ENCODE results near the gene TRABD2A. TPM values are rescaled to one million over a fixed set of nuclear protein-coding genes. Genes with fewer than 3 reads are reported as not detected.

Gene TRABD2A
- total and polyA plus RNA-seq, 4 donors: 0.65 to 2.9 (median 1.2) TPM

DNA sequence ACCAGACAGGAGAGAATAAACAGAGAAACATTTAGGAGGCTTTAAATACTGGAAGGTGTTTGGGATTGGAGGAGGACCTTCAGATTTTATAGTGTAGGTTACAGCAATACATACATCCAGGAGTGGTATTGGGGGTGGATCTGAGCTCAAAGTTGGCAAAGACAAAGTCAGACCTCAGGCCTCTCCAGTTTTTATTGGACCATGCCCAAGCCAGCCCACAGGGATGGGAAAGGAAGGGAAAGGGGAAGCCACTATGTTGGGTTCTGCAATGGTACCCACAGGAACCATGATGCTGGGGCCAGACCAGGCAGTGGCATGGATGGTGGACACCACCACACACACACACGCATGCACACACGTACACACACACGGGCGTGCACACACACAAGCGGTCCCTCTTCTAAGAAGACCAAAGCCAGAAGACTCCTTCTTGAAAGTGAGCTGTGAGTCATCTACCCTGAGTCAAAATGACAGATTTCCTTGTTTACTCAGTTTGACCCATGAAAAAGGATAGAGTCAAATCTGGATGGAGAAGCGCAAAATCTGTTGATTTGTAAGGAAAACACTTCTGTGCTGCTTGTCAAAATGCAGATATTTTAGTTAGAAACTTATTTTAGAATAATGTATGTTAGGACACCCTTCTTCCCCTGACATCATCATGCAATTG lies 87.9 kb downstream of the TRABD2A start:
- DNase-seq (ENCODE audit: low read depth in 4 of 6, low spot score in 6 of 6): no peak
- Histone ChIP-seq H3K27ac (ENCODE audit: low read depth, low read length) (no peak overlapping the region), H3K4me1 (ENCODE audit: control insufficient read depth, insufficient read depth, low read length) (no peaks in the 10 kb centered on the region), H3K4me3 (ENCODE audit: low read depth, low read length) (no peak overlapping the region), H3K36me3 (ENCODE audit: control insufficient read depth, insufficient read depth, low read length) (no peaks in the 10 kb centered on the region), H3K27me3 (ENCODE audit: control insufficient read depth, insufficient read depth, low read length) (no peaks in the 10 kb centered on the region), H3K9me3 (ENCODE audit: control insufficient read depth, insufficient read depth, low read length) (no peaks in the 10 kb centered on the region)
- WGBS (ENCODE audit: insufficient coverage): 100% methylated on average over 1 of the region's 6 CpGs

DNA sequence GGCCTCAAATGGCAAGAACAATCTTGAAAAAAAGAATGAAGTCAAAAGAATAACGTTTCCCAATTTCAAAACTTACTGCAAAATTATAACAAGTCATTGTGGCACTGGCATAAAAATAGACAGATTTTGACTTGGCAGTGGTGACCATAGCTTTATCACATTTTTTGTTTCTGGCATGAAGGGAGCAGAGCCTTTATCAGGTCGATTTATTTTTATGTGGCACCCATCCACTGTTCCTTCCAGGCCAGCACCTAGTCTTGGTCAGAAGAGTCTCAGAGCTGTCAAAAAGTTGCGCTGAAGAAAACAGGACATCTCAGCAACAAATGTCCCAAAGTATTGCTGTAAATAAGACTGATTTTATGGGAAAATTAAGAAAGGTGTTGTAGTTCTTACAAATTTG lies 92.4 kb downstream of the TRABD2A start:
- WGBS (ENCODE audit: insufficient coverage): no CpG with 5 or more reads among the region's 3 CpGs
- H3K27ac ChIP-seq (ENCODE audit: low read depth, low read length): no peak overlapping the region

DNA sequence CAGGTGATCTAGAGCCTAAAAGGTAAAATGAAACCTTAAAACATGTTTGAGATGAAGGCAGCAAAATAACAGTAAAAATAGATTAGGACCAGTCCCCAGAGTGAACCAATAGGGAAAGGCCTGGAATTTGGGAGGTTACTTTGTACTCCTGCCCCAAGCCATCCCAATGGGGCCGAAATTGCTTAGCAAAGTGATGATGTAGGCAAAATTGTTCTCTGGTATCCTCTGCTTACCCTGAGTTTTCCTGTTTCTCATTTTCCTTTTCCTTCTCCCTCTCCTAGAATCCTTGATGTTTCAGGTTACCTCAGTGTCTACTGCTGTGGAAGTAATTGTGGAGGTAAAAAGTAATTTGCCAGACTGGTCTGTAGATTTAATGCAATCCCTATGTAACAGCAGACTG lies 92.9 kb downstream of the TRABD2A start:
- Histone ChIP-seq H3K4me1 (ENCODE audit: control insufficient read depth, insufficient read depth, low read length) (no peaks in the 10 kb centered on the region), H3K36me3 (ENCODE audit: control insufficient read depth, insufficient read depth, low read length) (no peaks in the 10 kb centered on the region), H3K9me3 (ENCODE audit: control insufficient read depth, insufficient read depth, low read length) (no peaks in the 10 kb centered on the region), H3K27ac (ENCODE audit: low read depth, low read length) (no peak overlapping the region), H3K27me3 (ENCODE audit: control insufficient read depth, insufficient read depth, low read length) (no peaks in the 10 kb centered on the region), H3K4me3 (ENCODE audit: low read depth, low read length) (no peak overlapping the region)
- no CpG with 5 or more reads among the region's 1 CpG for WGBS (ENCODE audit: insufficient coverage)
- DNase-seq (ENCODE audit: low read depth in 4 of 6, low spot score in 6 of 6): no peak

More for the DNA sequence above, 92.4 kb downstream of the TRABD2A start:
- H3K4me1 ChIP-seq (ENCODE audit: control insufficient read depth, insufficient read depth, low read length): no peaks in the 10 kb centered on the region
- no peaks in the 10 kb centered on the region for H3K36me3 ChIP-seq (ENCODE audit: control insufficient read depth, insufficient read depth, low read length)
- no peaks in the 10 kb centered on the region for H3K9me3 ChIP-seq (ENCODE audit: control insufficient read depth, insufficient read depth, low read length)
- no peaks in the 10 kb centered on the region for H3K27me3 ChIP-seq (ENCODE audit: control insufficient read depth, insufficient read depth, low read length)
- H3K4me3 ChIP-seq (ENCODE audit: low read depth, low read length): no peak overlapping the region
- no peak for DNase-seq (ENCODE audit: low read depth in 4 of 6, low spot score in 6 of 6)

DNA sequence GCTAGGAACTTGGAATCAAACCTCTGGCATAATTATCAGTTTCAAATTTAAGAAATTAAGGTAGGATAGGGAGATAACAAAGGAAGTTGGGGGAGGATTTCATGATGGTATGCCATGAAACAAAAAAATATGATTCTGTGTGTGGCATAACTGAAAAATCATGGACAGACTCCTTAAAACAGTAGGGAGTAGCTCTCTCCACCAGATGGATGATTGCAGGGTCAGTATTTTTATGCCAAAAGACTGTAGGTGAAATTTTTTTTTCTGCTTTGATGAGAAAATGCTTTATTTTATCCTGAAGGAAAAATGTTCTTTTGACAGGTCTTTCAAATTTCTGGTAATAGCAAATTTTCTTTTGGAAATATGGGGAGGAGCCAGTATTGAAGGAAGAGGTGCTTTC lies 94.3 kb downstream of the TRABD2A start:
- H3K4me3 ChIP-seq (ENCODE audit: low read depth, low read length): no peak overlapping the region
- no peaks in the 10 kb centered on the region for H3K36me3 ChIP-seq (ENCODE audit: control insufficient read depth, insufficient read depth, low read length)
- H3K27me3 ChIP-seq (ENCODE audit: control insufficient read depth, insufficient read depth, low read length): no peaks in the 10 kb centered on the region
- DNase-seq (ENCODE audit: low read depth in 4 of 6, low spot score in 6 of 6): no peak
- no peaks in the 10 kb centered on the region for H3K4me1 ChIP-seq (ENCODE audit: control insufficient read depth, insufficient read depth, low read length)
- H3K27ac ChIP-seq (ENCODE audit: low read depth, low read length): no peak overlapping the region
- H3K9me3 ChIP-seq (ENCODE audit: control insufficient read depth, insufficient read depth, low read length): no peaks in the 10 kb centered on the region

DNA sequence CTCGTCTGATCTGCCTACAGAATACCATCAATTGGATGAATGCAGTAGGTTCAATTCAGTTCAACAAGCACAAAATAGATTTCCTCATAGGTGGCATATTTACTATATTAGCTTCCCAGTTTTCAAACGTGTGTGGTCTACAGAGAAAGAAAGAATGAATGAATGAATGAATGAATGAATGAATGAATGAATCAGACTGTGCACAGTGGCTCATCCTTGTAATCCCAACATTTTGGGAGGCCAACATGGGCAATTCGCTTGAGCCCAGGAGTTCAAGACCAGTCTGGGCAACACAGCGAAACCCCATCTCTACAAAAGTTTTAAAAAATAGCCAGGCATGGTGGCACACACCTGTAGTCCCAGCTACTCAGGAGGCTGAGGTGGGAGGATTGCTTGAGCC lies 94.9 kb downstream of the TRABD2A start:
- H3K27me3 ChIP-seq (ENCODE audit: control insufficient read depth, insufficient read depth, low read length): no peaks in the 10 kb centered on the region
- no peaks in the 10 kb centered on the region for H3K4me1 ChIP-seq (ENCODE audit: control insufficient read depth, insufficient read depth, low read length)
- H3K36me3 ChIP-seq (ENCODE audit: control insufficient read depth, insufficient read depth, low read length): no peaks in the 10 kb centered on the region
- no peak overlapping the region for H3K27ac ChIP-seq (ENCODE audit: low read depth, low read length)
- 100% methylated on average over 1 of the region's 4 CpGs for WGBS (ENCODE audit: insufficient coverage)
- no peak for DNase-seq (ENCODE audit: low read depth in 4 of 6, low spot score in 6 of 6)
- H3K9me3 ChIP-seq (ENCODE audit: control insufficient read depth, insufficient read depth, low read length): no peaks in the 10 kb centered on the region
- no peak overlapping the region for H3K4me3 ChIP-seq (ENCODE audit: low read depth, low read length)

DNA sequence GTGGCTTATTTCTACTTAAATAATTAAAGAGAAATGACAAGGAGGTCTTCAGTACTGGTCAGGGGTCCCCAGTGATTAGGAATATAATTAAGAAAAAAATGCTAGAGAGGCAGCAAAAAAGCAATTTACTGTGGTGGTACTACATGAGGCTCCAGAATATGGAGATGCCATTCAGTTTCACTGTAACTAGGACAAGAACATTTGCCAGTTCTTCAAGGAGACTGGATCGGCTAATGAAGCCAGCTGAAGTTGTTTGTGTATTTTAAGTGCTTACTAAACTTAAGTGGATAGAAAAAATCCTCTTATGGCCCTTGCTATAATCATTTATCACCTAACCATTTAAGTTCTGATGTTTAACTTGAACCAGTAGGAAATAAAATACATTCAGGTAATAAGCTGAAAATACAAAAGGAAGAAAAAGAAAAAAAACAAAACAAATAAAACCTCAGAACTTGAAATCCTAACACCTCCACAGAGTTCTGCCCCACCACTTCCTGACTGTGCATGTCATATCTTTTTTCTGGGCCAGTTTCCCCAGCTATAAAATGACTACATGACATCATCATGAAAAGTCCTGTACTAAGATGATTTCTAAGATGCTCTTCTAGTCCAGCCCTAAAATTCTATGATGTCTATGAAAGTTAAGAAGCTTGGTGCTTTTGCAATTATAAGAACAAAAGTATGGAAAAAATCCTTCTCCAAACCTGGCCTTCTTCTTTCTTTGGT lies 98.0 kb downstream of the TRABD2A start:
- H3K27me3 ChIP-seq (ENCODE audit: control insufficient read depth, insufficient read depth, low read length): no peaks in the 10 kb centered on the region
- no peaks in the 10 kb centered on the region for H3K4me1 ChIP-seq (ENCODE audit: control insufficient read depth, insufficient read depth, low read length)
- H3K9me3 ChIP-seq (ENCODE audit: control insufficient read depth, insufficient read depth, low read length): no peaks in the 10 kb centered on the region
- DNase-seq (ENCODE audit: low read depth in 4 of 6, low spot score in 6 of 6): peak in 1 of 6 donors; percentile 11
- no peaks in the 10 kb centered on the region for H3K36me3 ChIP-seq (ENCODE audit: control insufficient read depth, insufficient read depth, low read length)
- no CpG with 5 or more reads among the region's 1 CpG for WGBS (ENCODE audit: insufficient coverage)
- no peak overlapping the region for H3K4me3 ChIP-seq (ENCODE audit: low read depth, low read length)
- H3K27ac ChIP-seq (ENCODE audit: low read depth, low read length): no peak overlapping the region

DNA sequence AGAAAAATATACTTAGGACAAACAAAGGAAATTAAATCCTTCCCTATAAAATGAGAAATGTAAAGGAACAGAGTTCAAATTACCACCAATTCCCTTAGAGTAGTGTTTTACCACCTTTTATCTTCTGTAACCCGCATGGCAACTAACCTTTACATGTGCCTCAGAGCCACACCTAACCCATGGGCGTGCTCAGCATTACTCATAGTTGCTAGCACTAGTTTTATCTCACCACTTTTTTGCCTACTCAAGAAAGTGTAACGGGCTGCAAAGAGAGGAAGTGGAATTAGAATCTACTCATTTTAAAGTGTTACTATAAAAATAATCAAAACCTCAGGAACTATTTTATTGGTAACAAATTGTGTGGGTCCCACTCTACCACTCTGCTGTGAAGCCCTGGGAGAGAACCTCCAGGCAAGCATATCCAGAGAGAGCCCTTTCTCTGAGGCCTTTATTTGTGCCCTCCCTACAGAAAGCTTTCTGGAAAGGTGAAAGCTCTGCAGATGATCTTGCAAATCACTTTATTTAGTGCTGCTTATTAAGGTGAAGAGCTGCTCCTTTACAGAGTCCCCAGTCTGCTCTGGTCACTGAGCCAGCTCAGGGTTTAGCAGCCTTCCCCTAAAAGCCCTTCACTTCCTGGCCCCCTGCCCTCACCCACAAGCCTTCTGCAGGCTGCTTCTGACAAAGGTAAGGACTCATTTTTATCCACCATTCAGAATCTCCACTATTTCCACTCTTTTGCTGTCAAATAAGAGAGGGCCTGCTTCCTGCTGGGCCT lies 98.8 kb downstream of the TRABD2A start:
- H3K27me3 ChIP-seq (ENCODE audit: control insufficient read depth, insufficient read depth, low read length): no peaks in the 10 kb centered on the region
- no peak overlapping the region for H3K4me3 ChIP-seq (ENCODE audit: low read depth, low read length)
- no peaks in the 10 kb centered on the region for H3K4me1 ChIP-seq (ENCODE audit: control insufficient read depth, insufficient read depth, low read length)
- DNase-seq (ENCODE audit: low read depth in 4 of 6, low spot score in 6 of 6): no peak
- H3K27ac ChIP-seq (ENCODE audit: low read depth, low read length): no peak overlapping the region
- WGBS (ENCODE audit: insufficient coverage): no CpG with 5 or more reads among the region's 3 CpGs
- H3K36me3 ChIP-seq (ENCODE audit: control insufficient read depth, insufficient read depth, low read length): no peaks in the 10 kb centered on the region
- no peaks in the 10 kb centered on the region for H3K9me3 ChIP-seq (ENCODE audit: control insufficient read depth, insufficient read depth, low read length)

DNA sequence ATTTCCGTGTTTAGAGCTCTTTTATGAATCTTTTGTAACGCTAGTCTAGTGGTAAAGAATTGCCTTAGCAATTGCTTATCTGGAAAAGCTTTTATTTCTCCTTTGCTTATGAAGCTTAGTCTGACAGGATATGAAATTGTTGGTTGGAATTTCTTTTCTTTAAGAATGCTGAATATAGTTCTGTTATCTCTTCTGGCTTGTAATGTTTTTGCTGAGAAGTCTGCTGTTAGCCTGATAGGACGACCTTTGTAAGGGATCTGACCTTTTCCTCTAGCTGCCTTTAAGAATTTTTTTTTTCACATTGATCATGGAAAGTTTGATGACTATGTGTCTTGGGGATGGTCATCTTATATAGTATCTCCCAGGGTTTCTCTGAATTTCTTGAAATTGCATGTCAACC lies 101.1 kb downstream of the TRABD2A start:
- DNase-seq (ENCODE audit: low read depth in 4 of 6, low spot score in 6 of 6): no peak
- Histone ChIP-seq H3K4me3 (ENCODE audit: low read depth, low read length) (no peak overlapping the region), H3K9me3 (ENCODE audit: control insufficient read depth, insufficient read depth, low read length) (peaks cover 2% of the 10 kb centered on the region), H3K36me3 (ENCODE audit: control insufficient read depth, insufficient read depth, low read length) (no peaks in the 10 kb centered on the region), H3K27me3 (ENCODE audit: control insufficient read depth, insufficient read depth, low read length) (no peaks in the 10 kb centered on the region), H3K4me1 (ENCODE audit: control insufficient read depth, insufficient read depth, low read length) (no peaks in the 10 kb centered on the region), H3K27ac (ENCODE audit: low read depth, low read length) (no peak overlapping the region)
- WGBS (ENCODE audit: insufficient coverage): 100% methylated on average over 2 of the region's 3 CpGs

DNA sequence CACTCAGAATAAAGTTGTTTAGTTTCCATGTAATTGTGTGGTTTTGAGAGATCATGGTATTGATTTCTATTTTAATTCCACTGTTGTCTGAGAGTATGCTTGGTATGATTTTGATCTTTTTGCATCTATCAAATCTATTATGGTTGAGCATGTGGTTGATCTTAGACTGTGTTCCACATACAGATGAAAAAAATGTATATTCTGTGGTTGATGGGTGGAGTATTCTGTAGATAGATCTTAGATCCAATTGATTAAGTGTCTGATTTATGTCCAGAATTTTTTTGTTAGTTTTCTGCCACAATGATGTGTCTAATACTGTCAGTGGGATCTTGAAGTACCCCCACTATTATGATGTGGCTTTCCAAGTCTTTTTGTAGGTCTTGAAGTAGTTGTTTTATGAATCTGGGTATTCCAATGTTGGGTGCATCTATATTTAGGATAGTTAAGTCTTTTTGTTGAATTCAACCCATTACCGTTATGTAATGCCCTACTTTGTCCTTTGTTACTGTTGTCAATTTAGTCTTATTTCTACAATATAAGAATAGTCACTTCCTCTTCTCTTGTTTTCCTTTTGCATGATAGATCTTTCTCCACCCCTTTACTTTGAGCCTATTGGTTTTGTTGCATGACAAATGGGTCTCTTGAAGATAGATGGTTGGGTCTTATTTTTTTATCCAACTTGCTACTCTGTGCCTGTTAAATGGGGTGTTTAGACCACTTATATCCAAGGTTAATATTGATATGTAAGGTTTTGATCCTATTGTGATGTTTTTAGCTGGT lies 101.8 kb downstream of the TRABD2A start:
- WGBS (ENCODE audit: insufficient coverage): no CpG with 5 or more reads among the region's 1 CpG
- H3K4me3 ChIP-seq (ENCODE audit: low read depth, low read length): no peak overlapping the region
- DNase-seq (ENCODE audit: low read depth in 4 of 6, low spot score in 6 of 6): no peak
- H3K9me3 ChIP-seq (ENCODE audit: control insufficient read depth, insufficient read depth, low read length): peaks cover 3% of the 10 kb centered on the region
- no peaks in the 10 kb centered on the region for H3K36me3 ChIP-seq (ENCODE audit: control insufficient read depth, insufficient read depth, low read length)
- no peaks in the 10 kb centered on the region for H3K27me3 ChIP-seq (ENCODE audit: control insufficient read depth, insufficient read depth, low read length)
- no peak overlapping the region for H3K27ac ChIP-seq (ENCODE audit: low read depth, low read length)
- no peaks in the 10 kb centered on the region for H3K4me1 ChIP-seq (ENCODE audit: control insufficient read depth, insufficient read depth, low read length)

All from spinal cord (tissue), 10 donors.